HEK293T (cell line): ENCODE measurements around the gene IFNLR1.

Experiments
- ARNT ChIP-seq: fragments of 450-650 bp; IDR thresholded peaks from 2 replicates; pipeline ENCODE4 v1.6.1; 2017; ENCODE audit warnings: mild to moderate bottlenecking
- BHLHE40 ChIP-seq: fragments of 450-650 bp; IDR thresholded peaks from 2 replicates; pipeline ENCODE4 v1.6.1; 2016; ENCODE audit warnings: mild to moderate bottlenecking, moderate library complexity, borderline replicate concordance
- CTBP1 ChIP-seq: fragments of 450-650 bp; IDR thresholded peaks from 2 replicates; pipeline ENCODE4 v1.6.1; 2016; ENCODE audit warnings: borderline replicate concordance
- FOXA1 ChIP-seq: fragments of 450-650 bp; IDR thresholded peaks from 2 replicates; pipeline ENCODE4 v1.6.1; 2016; ENCODE audit warnings: mild to moderate bottlenecking
- FOXK2 ChIP-seq: fragments of 450-650 bp; IDR thresholded peaks from 2 replicates; pipeline ENCODE4 v1.6.1; 2016; ENCODE audit warnings: mild to moderate bottlenecking
- FOXM1 ChIP-seq: fragments of 450-650 bp; IDR thresholded peaks from 2 replicates; pipeline ENCODE4 v1.6.1; 2017; ENCODE audit warnings: mild to moderate bottlenecking, borderline replicate concordance
- HDGF ChIP-seq: fragments of 450-650 bp; IDR thresholded peaks from 2 replicates; pipeline ENCODE4 v1.6.1; 2017; ENCODE audit warnings: antibody characterized with exemption, borderline replicate concordance
- L3MBTL2 ChIP-seq: fragments of 450-650 bp; conservative IDR thresholded peaks from 2 replicates; pipeline ENCODE4 v1.6.1; 2016; ENCODE audit warnings: mild to moderate bottlenecking
- NFRKB ChIP-seq: fragments of 450-650 bp; IDR thresholded peaks from 2 replicates; pipeline ENCODE4 v1.6.1; 2016; ENCODE audit warnings: mild to moderate bottlenecking, moderate library complexity
- PKNOX1 ChIP-seq: fragments of 450-650 bp; IDR thresholded peaks from 2 replicates; pipeline ENCODE4 v1.6.1; 2016
- SP1 ChIP-seq: fragments of 450-650 bp; IDR thresholded peaks from 2 replicates; pipeline ENCODE4 v1.6.1; 2017
- SUZ12 ChIP-seq: fragments of 450-650 bp; IDR thresholded peaks from 2 replicates; pipeline ENCODE4 v1.6.1; 2016; ENCODE audit warnings: mild to moderate bottlenecking
- TARDBP ChIP-seq: fragments of 450-650 bp; IDR thresholded peaks from 2 replicates; pipeline ENCODE4 v1.6.1; 2016
- ZNF384 ChIP-seq: fragments of 450-650 bp; IDR thresholded peaks from 2 replicates; pipeline ENCODE4 v1.6.1; 2016

GRCh38 chr1:24133819-24134218, 53.3 kb downstream of the IFNLR1 start:
- TF ChIP-seq TARDBP (no peak), CTBP1 (no peak), FOXM1 (no peak), HDGF (no peak), SP1 (no peak), SUZ12 (no peak), BHLHE40 (no peak), ZNF384 (no peak), PKNOX1 (no peak), ARNT (no peak), NFRKB (no peak), L3MBTL2 (no peak), FOXA1 (no peak), FOXK2 (no peak)
